ENCODE measurements around the gene C1orf21.
A peak's percentile ranks its signal among the peaks of the same experiment; 100 is the strongest.

The C1orf21 gene

GRCh38 chr1:184356891-184357290 is 29.9 kb upstream of the C1orf21 start:
- no peak for TF ChIP-seq CTCF (IDR thresholded peaks at IDR 0.05; ENCODE audit: low read depth, low read length)
- no peak overlapping the region for H3K4me3 ChIP-seq (ENCODE audit: low read depth, low read length)
- DNase-seq (ENCODE audit: low read depth, low spot score), result no peak
- in situ Hi-C loops (cut with HindIII; ENCODE audit: low sequenced_read_pairs), result no loop called here

GRCh38 chr1:184358256-184358655 is 28.6 kb upstream of the C1orf21 start:
- no peak for TF ChIP-seq CTCF (IDR thresholded peaks at IDR 0.05; ENCODE audit: low read depth, low read length)
- in situ Hi-C loops (cut with HindIII; ENCODE audit: low sequenced_read_pairs), result no loop called here
- no peak overlapping the region for H3K4me3 ChIP-seq (ENCODE audit: low read depth, low read length)

GRCh38 chr1:184359909-184360308 is 26.9 kb upstream of the C1orf21 start:
- in situ Hi-C loops (cut with HindIII; ENCODE audit: low sequenced_read_pairs), result no loop called here
- no peak for TF ChIP-seq CTCF (IDR thresholded peaks at IDR 0.05; ENCODE audit: low read depth, low read length)
- H3K4me3 ChIP-seq (ENCODE audit: low read depth, low read length), result no peak overlapping the region
- DNase-seq (ENCODE audit: low read depth, low spot score), result no peak

More at GRCh38 chr1:184358256-184358655, 28.6 kb upstream of the C1orf21 start:
- no peak for DNase-seq (ENCODE audit: low read depth, low spot score)

- no peak for DNase-seq (ENCODE audit: low read depth, low spot score)
- in situ Hi-C loops (cut with HindIII; ENCODE audit: low sequenced_read_pairs), result no loop called here
- TF ChIP-seq CTCF (IDR thresholded peaks at IDR 0.05; ENCODE audit: low read depth, low read length), result no peak
- no peak overlapping the region for H3K4me3 ChIP-seq (ENCODE audit: low read depth, low read length)
These were observed 24.0 kb upstream of the C1orf21 start for GRCh38 chr1:184362876-184363275.

- in situ Hi-C loops (cut with HindIII; ENCODE audit: low sequenced_read_pairs), result no loop called here
- DNase-seq (ENCODE audit: low read depth, low spot score), result no peak
- TF ChIP-seq CTCF (IDR thresholded peaks at IDR 0.05; ENCODE audit: low read depth, low read length), result no peak
- H3K4me3 ChIP-seq (ENCODE audit: low read depth, low read length), result no peak overlapping the region
These were observed 21.1 kb upstream of the C1orf21 start for GRCh38 chr1:184365699-184366098.

GRCh38 chr1:184366997-184367396 is 19.8 kb upstream of the C1orf21 start:
- peak; percentile 44 for DNase-seq (ENCODE audit: low read depth, low spot score)
- in situ Hi-C loops (cut with HindIII; ENCODE audit: low sequenced_read_pairs), result no loop called here
- H3K4me3 ChIP-seq (ENCODE audit: low read depth, low read length), result no peak overlapping the region
- TF ChIP-seq CTCF (IDR thresholded peaks at IDR 0.05; ENCODE audit: low read depth, low read length), result no peak

All from astrocyte of the spinal cord (primary cell).